D721Med (cell line): ENCODE results near the gene GADD45B.

Experiments used
- DNase-seq: peaks from one replicate; pipeline ENCODE4 v3.0.0; 2011; ENCODE audit warnings: low spot score; ENCODE audit not compliant: insufficient read length
- FAIRE-seq: peaks from 2 replicates; lab custom pipeline; 2011; peaks lifted over from hg19 to GRCh38; lab: Jason Lieb, UNC
- TF ChIP-seq, protein P1 (sequence below): IDR thresholded peaks from 2 replicates; pipeline ENCODE4 v1.5.1; 2012; ENCODE audit warnings: mild to moderate bottlenecking, control low read depth; ENCODE audit not compliant: insufficient read depth; ENCODE audit errors: missing control alignments

Gene GADD45B

DNA sequence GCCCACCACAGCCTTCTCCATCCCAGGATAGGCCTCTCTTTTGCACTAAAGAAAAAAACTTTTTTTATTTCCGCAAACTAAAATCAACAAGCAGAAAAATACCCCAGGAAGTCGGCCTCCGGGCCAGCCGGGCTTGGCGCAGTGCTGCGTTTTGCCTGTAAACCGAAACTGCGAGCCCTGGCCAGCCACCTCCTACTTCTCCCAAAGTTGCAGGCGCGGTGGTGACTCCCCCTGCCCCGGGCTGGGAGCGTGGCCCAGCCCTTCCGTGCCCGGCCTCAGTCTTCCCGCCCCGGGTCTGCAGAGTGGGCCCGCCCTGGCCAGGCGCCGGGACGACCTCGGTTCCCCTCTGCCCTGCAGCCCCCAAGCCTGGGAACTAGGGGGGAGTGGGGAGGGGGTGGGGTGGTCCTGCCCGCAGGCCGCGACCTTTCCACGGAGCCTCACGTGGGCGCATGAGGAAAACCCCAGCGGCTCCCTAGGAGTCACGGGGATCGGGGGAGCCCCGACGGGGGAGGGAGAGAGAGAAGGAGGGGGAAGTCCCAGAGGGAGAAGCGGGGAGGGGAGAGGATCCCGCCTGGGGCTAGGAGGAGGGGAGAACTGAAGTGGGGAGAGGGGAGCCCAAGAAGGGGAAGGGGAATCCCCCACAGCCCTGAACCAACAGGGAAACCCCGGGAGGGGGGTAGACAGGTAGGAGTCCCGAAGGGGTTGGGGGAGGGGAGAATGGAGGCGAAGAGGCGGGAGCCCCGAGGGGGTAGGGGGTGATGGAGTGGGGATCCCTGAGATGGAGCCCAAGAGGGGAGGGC, 3.0 kb downstream of the GADD45B start:
- DNase-seq (no peak), FAIRE-seq (no peak)
- TF ChIP-seq, protein P1, sequence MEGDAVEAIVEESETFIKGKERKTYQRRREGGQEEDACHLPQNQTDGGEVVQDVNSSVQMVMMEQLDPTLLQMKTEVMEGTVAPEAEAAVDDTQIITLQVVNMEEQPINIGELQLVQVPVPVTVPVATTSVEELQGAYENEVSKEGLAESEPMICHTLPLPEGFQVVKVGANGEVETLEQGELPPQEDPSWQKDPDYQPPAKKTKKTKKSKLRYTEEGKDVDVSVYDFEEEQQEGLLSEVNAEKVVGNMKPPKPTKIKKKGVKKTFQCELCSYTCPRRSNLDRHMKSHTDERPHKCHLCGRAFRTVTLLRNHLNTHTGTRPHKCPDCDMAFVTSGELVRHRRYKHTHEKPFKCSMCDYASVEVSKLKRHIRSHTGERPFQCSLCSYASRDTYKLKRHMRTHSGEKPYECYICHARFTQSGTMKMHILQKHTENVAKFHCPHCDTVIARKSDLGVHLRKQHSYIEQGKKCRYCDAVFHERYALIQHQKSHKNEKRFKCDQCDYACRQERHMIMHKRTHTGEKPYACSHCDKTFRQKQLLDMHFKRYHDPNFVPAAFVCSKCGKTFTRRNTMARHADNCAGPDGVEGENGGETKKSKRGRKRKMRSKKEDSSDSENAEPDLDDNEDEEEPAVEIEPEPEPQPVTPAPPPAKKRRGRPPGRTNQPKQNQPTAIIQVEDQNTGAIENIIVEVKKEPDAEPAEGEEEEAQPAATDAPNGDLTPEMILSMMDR = no peak

DNA sequence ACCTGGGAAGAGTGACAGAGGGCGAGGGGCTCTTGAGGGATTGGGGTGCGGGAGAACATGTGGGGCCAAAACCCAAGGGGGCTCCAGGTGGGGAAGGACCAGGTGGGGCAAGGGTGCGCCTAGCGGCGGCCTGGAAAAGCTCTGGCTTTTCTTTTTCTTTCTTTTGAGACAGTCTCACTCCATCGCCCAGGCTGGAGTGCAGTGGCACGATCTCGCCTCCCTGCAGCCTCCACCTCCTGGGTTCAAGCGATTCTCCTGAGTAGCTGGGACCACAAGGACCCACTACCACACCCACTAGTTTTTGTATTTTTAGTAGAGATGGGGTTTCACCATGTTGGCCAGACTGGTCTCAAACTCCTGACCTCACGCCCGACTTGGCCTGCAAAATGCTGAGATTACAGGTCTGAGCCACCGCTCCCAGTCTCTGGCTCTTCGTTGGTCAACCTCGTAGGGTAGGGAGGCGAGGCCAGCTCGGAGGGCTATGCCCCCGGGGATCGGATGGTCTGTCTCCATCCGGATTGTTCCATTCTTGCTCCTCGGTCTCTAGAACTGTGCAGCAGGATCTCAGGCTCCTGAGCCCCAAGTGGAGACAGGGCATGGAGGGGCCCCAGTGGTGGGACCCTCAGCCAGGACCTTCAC, 3.7 kb downstream of the GADD45B start:
- no peak for DNase-seq
- FAIRE-seq = no peak

DNA sequence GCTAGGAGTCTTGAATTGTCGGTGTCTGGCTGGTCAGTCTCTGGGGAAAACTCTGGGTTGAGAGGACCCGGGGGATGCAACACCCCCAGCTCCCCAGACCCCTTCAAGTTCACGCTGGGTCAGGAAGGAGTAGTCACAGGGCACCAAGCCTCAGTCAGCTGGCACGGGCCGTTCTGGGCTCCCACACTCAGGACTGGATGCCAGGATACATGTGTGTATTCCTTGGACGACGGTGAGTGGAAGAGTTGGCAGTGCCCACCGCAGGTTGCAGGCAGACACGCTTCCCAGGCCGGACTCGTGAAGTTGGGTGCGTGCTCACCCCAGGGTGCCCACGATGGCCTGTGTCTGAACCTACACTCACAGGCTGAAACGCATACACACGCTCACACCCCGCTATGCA, 5.5 kb downstream of the GADD45B start:
- FAIRE-seq (no peak), DNase-seq (no peak)

More for the DNA sequence above, 3.7 kb downstream of the GADD45B start:
- TF ChIP-seq, protein P1 = no peak

DNA sequence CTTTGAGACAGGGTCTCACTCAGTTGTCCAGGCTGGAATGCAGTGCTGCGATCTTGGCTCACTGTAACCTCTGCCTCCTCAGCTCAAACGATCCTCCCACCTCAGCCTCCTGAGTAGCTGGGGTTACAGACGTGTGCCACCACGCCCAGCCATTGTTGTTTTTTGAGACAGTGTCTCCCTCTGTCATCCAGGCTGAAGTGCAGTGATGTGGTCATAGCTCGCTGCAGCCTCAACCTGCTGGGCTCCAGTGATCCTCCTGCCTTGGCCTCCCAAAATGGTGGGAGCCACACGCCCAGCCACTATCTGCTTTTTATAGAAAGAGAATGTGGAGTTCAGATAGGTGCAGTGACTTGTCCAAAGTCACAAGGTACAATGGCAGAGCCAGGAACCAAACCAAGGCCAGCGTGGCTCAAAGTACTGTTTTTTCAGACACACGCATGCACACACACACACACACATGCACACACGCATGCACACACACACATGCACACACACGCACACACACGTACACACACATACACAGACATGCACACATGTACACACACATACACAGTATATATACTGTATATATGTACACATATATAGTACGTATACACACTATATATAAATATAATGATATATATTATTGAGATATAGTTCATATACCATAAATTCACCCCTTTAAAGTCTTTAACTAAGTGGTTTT, 6.6 kb downstream of the GADD45B start:
- TF ChIP-seq, protein P1 = no peak
- FAIRE-seq (no peak), DNase-seq (no peak)

More for the DNA sequence above, 5.5 kb downstream of the GADD45B start:
- TF ChIP-seq, protein P1 = no peak

DNA sequence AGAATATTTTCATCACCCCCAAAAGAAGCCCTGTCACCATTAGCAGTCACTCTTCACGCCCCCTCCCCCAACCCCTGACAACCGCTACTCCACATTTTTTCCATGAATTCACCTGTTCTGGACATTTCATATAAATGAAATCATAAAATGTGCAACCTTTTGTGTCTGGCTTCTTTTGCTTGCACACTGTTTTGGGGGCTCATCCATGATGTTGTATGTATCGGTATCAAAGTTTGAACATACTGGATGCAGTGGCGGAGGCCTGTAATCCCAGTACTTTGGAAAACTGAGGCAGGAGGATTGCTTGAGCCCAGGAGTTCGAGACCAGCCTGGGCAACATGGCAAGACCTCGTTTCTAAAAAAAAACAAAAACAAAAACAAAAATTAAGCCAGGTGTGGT, 7.2 kb downstream of the GADD45B start:
- TF ChIP-seq, protein P1 = no peak
- DNase-seq (no peak), FAIRE-seq (no peak)

DNA sequence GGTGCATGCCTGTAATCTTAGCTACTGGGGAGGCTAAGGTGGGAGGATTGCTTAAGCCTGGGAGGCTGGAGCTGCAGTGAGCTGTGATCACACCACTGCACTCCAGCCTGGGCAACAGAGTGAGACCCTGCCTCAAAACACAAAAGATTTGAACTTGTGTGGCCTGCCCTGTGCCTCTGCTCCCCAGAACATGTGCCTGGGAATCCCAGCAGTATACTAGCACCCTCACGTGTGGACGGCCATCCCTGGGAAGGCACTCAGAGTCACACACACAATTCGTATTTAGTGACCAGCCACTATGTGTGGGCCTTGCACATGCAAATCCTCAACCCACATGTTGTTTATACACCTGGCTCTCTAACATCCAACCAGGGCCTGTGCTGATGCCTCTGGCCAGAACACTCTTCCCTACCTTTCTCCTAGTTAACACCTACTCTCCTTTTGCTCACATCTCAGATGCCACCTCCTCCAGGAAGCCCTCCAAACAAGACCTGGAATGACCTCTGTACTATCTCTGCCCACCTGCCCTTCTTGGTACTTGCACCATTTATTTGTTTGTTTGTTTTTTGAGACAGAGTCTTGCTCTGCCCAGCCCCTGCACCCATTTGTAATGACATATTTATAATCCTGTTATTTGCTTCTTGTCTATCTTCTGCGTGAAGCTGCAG, 7.7 kb downstream of the GADD45B start:
- DNase-seq = no peak
- FAIRE-seq = no peak
- TF ChIP-seq, protein P1 = no peak
